ENCODE measurements around the gene CCL7.

CCL7 gene

DNA sequence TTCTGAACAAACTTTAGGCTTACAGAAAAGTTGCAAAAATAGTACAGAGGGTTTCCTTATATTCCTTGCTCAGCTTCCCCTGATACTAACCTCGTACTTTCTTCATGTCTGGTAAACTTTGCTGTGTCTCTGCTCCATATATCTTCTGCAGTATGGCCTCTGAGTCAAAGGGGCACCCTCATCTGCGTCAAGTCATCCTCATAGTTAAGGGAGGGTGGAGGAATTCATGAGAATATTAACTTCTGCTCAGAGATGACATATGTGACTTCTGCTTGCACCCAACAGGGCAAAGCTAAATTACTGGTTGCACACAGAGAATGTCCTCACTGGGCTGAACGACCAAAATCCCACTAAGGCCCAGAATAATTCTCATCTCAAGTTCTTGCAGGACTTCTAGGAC is 4.3 kb upstream of the CCL7 start:
- Histone ChIP-seq H3K4me2 (ENCODE audit: low read length) (no peak overlapping the region), H3K27me3 (ENCODE audit: insufficient read depth, low read length) (no peaks in the 10 kb centered on the region), H3K79me2 (ENCODE audit: insufficient read depth, low read length) (no peaks in the 10 kb centered on the region), H3K27ac (ENCODE audit: low read depth, low read length, poor library complexity, severe bottlenecking) (no peak overlapping the region), H3K4me1 (ENCODE audit: insufficient read depth, low read length, severe bottlenecking) (no peaks in the 10 kb centered on the region), H2AFZ (ENCODE audit: low read length) (no peak overlapping the region), H3F3A (ENCODE audit: insufficient read depth, low read length) (no peaks in the 10 kb centered on the region), H3K36me3 (ENCODE audit: insufficient read depth, low read length) (no peaks in the 10 kb centered on the region), H3K9me3 (ENCODE audit: low read length) (no peaks in the 10 kb centered on the region), H3K9ac (ENCODE audit: low read length) (no peak overlapping the region), H4K20me1 (ENCODE audit: insufficient read depth, low read length) (no peaks in the 10 kb centered on the region), H3K4me3 (ENCODE audit: low read depth, low read length, poor library complexity, severe bottlenecking) (no peak overlapping the region), H3K9me2 (ENCODE audit: low read depth, low read length) (no peaks in the 10 kb centered on the region)
- TF ChIP-seq EZH2 (IDR thresholded peaks at IDR 0.05; ENCODE audit: borderline replicate concordance, low read length) (no peak), CTCF (IDR thresholded peaks at IDR 0.05; ENCODE audit: low read length) (no peak)

DNA sequence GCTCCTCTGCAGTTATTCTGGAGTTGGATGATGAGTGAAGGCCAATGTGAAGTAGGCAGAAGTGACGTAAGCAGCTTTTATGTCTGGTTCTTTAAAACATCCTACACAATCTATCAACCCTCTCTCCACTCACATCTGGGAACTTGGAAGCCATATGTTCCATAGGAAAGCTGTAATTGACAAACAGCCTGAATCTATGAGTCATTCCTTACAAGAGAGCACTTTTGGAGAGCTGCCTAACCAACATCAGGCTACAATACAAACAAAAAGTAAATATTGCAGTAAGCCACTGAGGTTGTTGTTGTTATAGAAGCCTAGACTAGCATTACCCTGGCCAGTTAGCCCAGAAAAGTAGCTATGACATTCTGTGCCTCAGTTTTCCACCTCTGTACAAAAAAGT is 5.9 kb downstream of the CCL7 start:
- TF ChIP-seq EZH2 (IDR thresholded peaks at IDR 0.05; ENCODE audit: borderline replicate concordance, low read length) (no peak), CTCF (IDR thresholded peaks at IDR 0.05; ENCODE audit: low read length) (no peak)
- Histone ChIP-seq H2AFZ (ENCODE audit: low read length) (no peak overlapping the region), H3K4me1 (ENCODE audit: insufficient read depth, low read length, severe bottlenecking) (no peaks in the 10 kb centered on the region), H3K27ac (ENCODE audit: low read depth, low read length, poor library complexity, severe bottlenecking) (no peak overlapping the region), H3K4me3 (ENCODE audit: low read depth, low read length, poor library complexity, severe bottlenecking) (no peak overlapping the region), H3F3A (ENCODE audit: insufficient read depth, low read length) (no peaks in the 10 kb centered on the region), H3K27me3 (ENCODE audit: insufficient read depth, low read length) (no peaks in the 10 kb centered on the region), H3K9me2 (ENCODE audit: low read depth, low read length) (no peaks in the 10 kb centered on the region), H3K9me3 (ENCODE audit: low read length) (no peaks in the 10 kb centered on the region), H3K9ac (ENCODE audit: low read length) (no peak overlapping the region), H3K79me2 (ENCODE audit: insufficient read depth, low read length) (no peaks in the 10 kb centered on the region), H3K4me2 (ENCODE audit: low read length) (no peak overlapping the region), H4K20me1 (ENCODE audit: insufficient read depth, low read length) (no peaks in the 10 kb centered on the region), H3K36me3 (ENCODE audit: insufficient read depth, low read length) (no peaks in the 10 kb centered on the region)

GRCh38 chr17:34276826-34277225 is 6.8 kb downstream of the CCL7 start:
- Histone ChIP-seq H3K9ac (ENCODE audit: low read length) (no peak overlapping the region), H3K4me3 (ENCODE audit: low read depth, low read length, poor library complexity, severe bottlenecking) (no peak overlapping the region), H3K36me3 (ENCODE audit: insufficient read depth, low read length) (no peaks in the 10 kb centered on the region), H3K27ac (ENCODE audit: low read depth, low read length, poor library complexity, severe bottlenecking) (no peak overlapping the region), H3K27me3 (ENCODE audit: insufficient read depth, low read length) (no peaks in the 10 kb centered on the region), H3K4me2 (ENCODE audit: low read length) (no peak overlapping the region), H4K20me1 (ENCODE audit: insufficient read depth, low read length) (no peaks in the 10 kb centered on the region), H3K4me1 (ENCODE audit: insufficient read depth, low read length, severe bottlenecking) (no peaks in the 10 kb centered on the region), H3K9me2 (ENCODE audit: low read depth, low read length) (no peaks in the 10 kb centered on the region), H2AFZ (ENCODE audit: low read length) (no peak overlapping the region), H3K79me2 (ENCODE audit: insufficient read depth, low read length) (no peaks in the 10 kb centered on the region), H3K9me3 (ENCODE audit: low read length) (no peaks in the 10 kb centered on the region), H3F3A (ENCODE audit: insufficient read depth, low read length) (no peaks in the 10 kb centered on the region)
- TF ChIP-seq EZH2 (IDR thresholded peaks at IDR 0.05; ENCODE audit: borderline replicate concordance, low read length) (no peak), CTCF (IDR thresholded peaks at IDR 0.05; ENCODE audit: low read length) (no peak)
